ENCODE measurements around the gene TSNAXIP1. TPM values are rescaled to one million over a fixed set of nuclear protein-coding genes. Genes with fewer than 3 reads are reported as not detected.

The TSNAXIP1 gene
- total and polyA plus RNA-seq, 9 of the 15 experiments (the other 6 are each of a cell fraction or from before 2014, with no cell fraction given), result 0.03 to 0.24 (median 0.11) TPM; not detected in 4

DNA sequence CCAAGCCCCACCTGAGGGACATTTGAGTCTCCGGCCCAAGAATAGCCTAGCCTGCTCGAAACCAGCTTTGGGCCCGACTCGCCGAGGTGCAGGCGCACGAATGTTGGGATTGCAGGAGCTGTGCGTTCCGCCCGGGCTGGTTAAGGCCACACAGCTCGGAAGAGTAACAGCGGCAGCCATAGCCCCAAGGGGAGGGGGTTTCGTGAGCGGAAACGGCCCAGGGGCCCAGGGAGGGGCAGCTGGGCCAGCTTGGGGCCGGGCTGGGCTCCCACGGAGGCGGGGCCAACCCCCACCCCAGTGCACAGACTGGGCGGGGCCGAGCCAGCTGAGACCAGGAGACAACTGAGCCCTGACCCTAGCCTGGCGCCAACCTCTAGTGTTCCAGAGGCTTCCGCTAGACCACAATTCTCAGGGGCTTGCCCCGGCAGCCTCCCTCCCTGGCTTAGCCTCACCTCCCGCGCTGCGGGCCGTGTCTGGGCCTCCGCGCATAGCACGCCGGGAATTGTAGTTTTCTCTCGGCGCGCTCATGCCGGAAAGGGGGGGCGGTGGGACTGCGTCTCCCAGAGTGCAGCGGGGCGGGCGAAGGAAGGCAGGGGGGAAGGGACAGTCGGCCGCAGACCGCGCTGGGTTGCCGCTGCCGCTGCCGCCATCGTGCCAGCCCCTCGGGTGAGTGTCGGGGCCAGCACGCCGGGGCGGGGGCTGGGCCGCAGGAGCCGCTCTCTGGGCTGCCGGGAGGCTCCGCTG is 39.8 kb downstream of the TSNAXIP1 start, which contains the start of gene NUTF2 (continued):
- TF ChIP-seq ZBTB33 (CRISPR knock-in tag; IDR thresholded peaks at IDR 0.05) (peak; percentile 74; the same call in 1 of the 2 replicates), U2AF2 (optimal IDR thresholded peaks at IDR 0.05; ENCODE audit: low read depth, low read length) (no peak), ZC3H4 (CRISPR knock-in tag; IDR thresholded peaks at IDR 0.05; ENCODE audit: borderline replicate concordance) (no peak), BRD9 (IDR thresholded peaks at IDR 0.05; ENCODE audit: low read depth, partially characterized antibody) (no peak), GMEB1 (CRISPR knock-in tag; IDR thresholded peaks at IDR 0.05) (peak; percentile 86), ZBTB8A (IDR thresholded peaks at IDR 0.05; ENCODE audit: partially characterized antibody) (no peak), ZBTB26 (CRISPR knock-in tag; IDR thresholded peaks at IDR 0.05) (no peak), RBBP5 (IDR thresholded peaks at IDR 0.05; ENCODE audit: borderline replicate concordance, insufficient read depth, low read length, poor library complexity, severe bottlenecking) (peak; percentile 69), ETS2 (tag; IDR thresholded peaks at IDR 0.05; ENCODE audit: borderline replicate concordance, poor library complexity, severe bottlenecking) (no peak), GABPB1 (CRISPR knock-in tag; IDR thresholded peaks at IDR 0.05) (peak; percentile 87), ZNF551 (CRISPR knock-in tag; IDR thresholded peaks at IDR 0.05) (no peak), SIN3A (IDR thresholded peaks at IDR 0.05; ENCODE audit: borderline replicate concordance in 2 of 2, control insufficient read depth in 1 of 2, low read depth in 2 of 2, low read length in 2 of 2) (peak; percentile 49 to 65; a peak in 1 of 4 replicates), ZNF124 (CRISPR knock-in tag; IDR thresholded peaks at IDR 0.05) (no peak), MTA2 (IDR thresholded peaks at IDR 0.05; ENCODE audit: low read depth) (no peak), FOXA1 (IDR thresholded peaks at IDR 0.05; ENCODE audit: borderline replicate concordance) (no peak), FOXA3 (CRISPR knock-in tag; conservative IDR thresholded peaks at IDR 0.05 in 1 of 2, IDR thresholded peaks at IDR 0.05 in 1 of 2) (peak in 1 of 2 experiments; percentile 58; a peak in 1 of 4 replicates), SMARCA4 (IDR thresholded peaks at IDR 0.05) (peak; percentile 33; the same call in 1 of the 2 replicates), SMAD4 (CRISPR knock-in tag; conservative IDR thresholded peaks at IDR 0.05) (peak; percentile 97), DACH1 (IDR thresholded peaks at IDR 0.05; ENCODE audit: partially characterized antibody) (peak; percentile 79), ARID2 (IDR thresholded peaks at IDR 0.05) (no peak), TGIF2 (CRISPR knock-in tag; IDR thresholded peaks at IDR 0.05) (no peak), KDM5B (IDR thresholded peaks at IDR 0.05; ENCODE audit: insufficient replicate concordance, low read depth, low read length) (peak; percentile 76)
- TF ChIP-seq, protein P1, sequence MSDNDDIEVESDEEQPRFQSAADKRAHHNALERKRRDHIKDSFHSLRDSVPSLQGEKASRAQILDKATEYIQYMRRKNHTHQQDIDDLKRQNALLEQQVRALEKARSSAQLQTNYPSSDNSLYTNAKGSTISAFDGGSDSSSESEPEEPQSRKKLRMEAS (CRISPR knock-in tag; IDR thresholded peaks at IDR 0.05), result peak; percentile 88

Measured in K562 (cell line).